Stomach (tissue), 9 donors: ENCODE measurements around the gene CTAG1B. TPM values are rescaled to one million over a fixed set of nuclear protein-coding genes. Genes with fewer than 3 reads are reported as not detected.
"Not testable (repeated sequence)": the region's sequence is repeated elsewhere in the genome, so short reads cannot be mapped to it uniquely, and the experiment has no call there.

Experiments
- DNase-seq, 2 donors: peaks; one replicate each; pipeline versions ENCODE4 v3.0.0 to v3.0.0-alpha.2; 2013 to 2019
- H3K27ac ChIP-seq, 5 donors: fragments of 200-600 bp in 4 of 5; sonication (generic) in 4 of 5; one replicate each; pipeline ENCODE4 v1.5.1; 2013 to 2019; ENCODE audit warnings: mild to moderate bottlenecking in 1 of 5, moderate library complexity in 1 of 5
- H3K27me3 ChIP-seq, 3 donors: fragments of 200-600 bp; sonication (generic); one replicate each; pipeline ENCODE4 v1.5.1; 2017 to 2019; ENCODE audit warnings: mixed run types in 1 of 3
- H3K36me3 ChIP-seq, 4 donors: fragments of 200-600 bp; sonication (generic); 1 replicate in 3 of 4; 2 replicates in 1 of 4; pipeline ENCODE4 v1.5.1; 2016 to 2019
- H3K4me1 ChIP-seq, 4 donors: fragments of 200-600 bp; sonication (generic); one replicate each; pipeline ENCODE4 v1.5.1; 2016 to 2019
- H3K4me3 ChIP-seq, 4 donors: fragments of 200-600 bp; sonication (generic) in 3 of 4; one replicate each; pipeline ENCODE4 v1.5.1; 2016 to 2019; ENCODE audit warnings: mild to moderate bottlenecking in 1 of 4
- H3K9me3 ChIP-seq, 4 donors: fragments of 200-600 bp; sonication (generic); one replicate each; pipeline ENCODE4 v1.5.1; 2016 to 2019
- CTCF ChIP-seq, 7 experiments: fragments of 450-650 bp in 4 of 7; fragments of 200-600 bp in 3 of 7; sonication (generic) in 3 of 7; IDR thresholded peaks; one replicate each; pipeline ENCODE4 v1.5.1; 2016 to 2019; ENCODE audit warnings: antibody characterized with exemption in 7 of 7, control low read depth in 2 of 7, mild to moderate bottlenecking in 1 of 7
- EP300 ChIP-seq: sonication (generic); formaldehyde crosslinking; IDR thresholded peaks from one replicate; pipeline ENCODE4 v1.6.1; 2017; ENCODE audit warnings: antibody characterized with exemption
- POLR2A ChIP-seq, 4 donors: fragments of 450-650 bp; IDR thresholded peaks; one replicate each; pipeline ENCODE4 v1.6.1; 2016; ENCODE audit warnings: antibody characterized with exemption in 4 of 4, control low read depth in 2 of 4, mild to moderate bottlenecking in 1 of 4, moderate library complexity in 1 of 4
- POLR2AphosphoS5 ChIP-seq, 3 donors: sonication (generic); formaldehyde crosslinking; IDR thresholded peaks; one replicate each; pipeline ENCODE4 v1.6.1; 2016; ENCODE audit warnings: antibody characterized with exemption in 3 of 3
- WGBS, 5 donors: extraction: QIAGEN DNeasy Blood & Tissue Kit in 3 of 5; methylation state at CpG; one replicate each; pipeline versions ENCODE4 v1.1.5 to v1.1.7; 2013 to 2018; 5-methylcytosine and 5-hydroxymethylcytosine counted together
- intact Hi-C: fragments of 100-400 bp; cut with DNase I; formaldehyde crosslinking; loops from one replicate; pipeline ENCODE4 v1.15.1; 2023; ENCODE audit warnings: low total_unique reads
- polyA plus RNA-seq, 3 donors: library from polyadenylated mRNA; stranded (reverse); fragments of 200-250 nt; gene quantifications; one replicate each; pipeline ENCODE4 v1.2.3, GENCODE V29; 2013
- total RNA-seq, 5 donors: library from RNA; depleted of rRNA; stranded (reverse); fragments of >200 nt; gene quantifications; one replicate each; pipeline versions ENCODE4 v1.1.0 to v1.2.3, GENCODE V29; 2014 to 2016
- donor health status: healthy with polysubstance abuse.
- donor health status: Bipolar disorder and iron deficiency.
- donor health status: healthy.

Gene CTAG1B
- total and polyA plus RNA-seq, 8 donors, result not detected

GRCh38 chrX:154650221-154650510 is 31.1 kb upstream of the CTAG1B start:
- no peak overlapping the region for H3K27ac ChIP-seq
- TF ChIP-seq EP300, result no peak
- TF ChIP-seq POLR2AphosphoS5 (IDR thresholded peaks at IDR 0.05), result no peak
- TF ChIP-seq CTCF (IDR thresholded peaks at IDR 0.05), result no peak
- TF ChIP-seq POLR2A (IDR thresholded peaks at IDR 0.05), result no peak

GRCh38 chrX:154649503-154650220 is 30.6 kb upstream of the CTAG1B start:
- H3K27ac ChIP-seq, result no peak overlapping the region
- no peaks in the 10 kb centered on the region for H3K4me1 ChIP-seq
- intact Hi-C loops, result no loop called here
- peaks cover 0 to 7% (median 0%) of the 10 kb centered on the region in 3 donors for H3K27me3 ChIP-seq
- H3K36me3 ChIP-seq, result no peaks in the 10 kb centered on the region
- no peak for DNase-seq
- WGBS, 5 donors, result 66 to 80% (median 74%) methylated on average over 7 to 23 of the region's 23 CpGs
- peaks cover 0 to 9% (median 0%) of the 10 kb centered on the region in 4 donors for H3K9me3 ChIP-seq
- no peak for TF ChIP-seq EP300
- no peak for TF ChIP-seq CTCF (IDR thresholded peaks at IDR 0.05)
- no peak for TF ChIP-seq POLR2AphosphoS5 (IDR thresholded peaks at IDR 0.05)
- no peak for TF ChIP-seq POLR2A (IDR thresholded peaks at IDR 0.05)
- H3K4me3 ChIP-seq, result no peak overlapping the region

More at GRCh38 chrX:154650221-154650510, 31.1 kb upstream of the CTAG1B start:
- H3K4me3 ChIP-seq, result no peak overlapping the region
- intact Hi-C loops, result no loop called here
- 38 to 71% (median 56%) methylated on average over 5 to 13 of the region's 13 CpGs for WGBS, 5 donors
- peaks cover 0 to 9% (median 0%) of the 10 kb centered on the region in 4 donors for H3K9me3 ChIP-seq
- H3K27me3 ChIP-seq, result peaks cover 0 to 7% (median 0%) of the 10 kb centered on the region in 3 donors
- H3K4me1 ChIP-seq, result no peaks in the 10 kb centered on the region
- H3K36me3 ChIP-seq, result no peaks in the 10 kb centered on the region
- no peak for DNase-seq

GRCh38 chrX:154648931-154649330 is 29.8 kb upstream of the CTAG1B start:
- TF ChIP-seq CTCF (IDR thresholded peaks at IDR 0.05) (no peak), POLR2A (IDR thresholded peaks at IDR 0.05) (no peak), POLR2AphosphoS5 (IDR thresholded peaks at IDR 0.05) (no peak), EP300 (no peak)
- DNase-seq, result no peak
- Histone ChIP-seq H3K9me3 (peaks cover 0 to 9% (median 0%) of the 10 kb centered on the region in 4 donors), H3K27ac (no peak overlapping the region), H3K4me3 (no peak overlapping the region), H3K36me3 (no peaks in the 10 kb centered on the region), H3K4me1 (no peaks in the 10 kb centered on the region), H3K27me3 (peaks cover 0 to 7% (median 0%) of the 10 kb centered on the region in 3 donors)
- intact Hi-C loops, result no loop called here
- WGBS, 5 donors, result 80 to 86% (median 83%) methylated on average over 10 to 15 of the region's 15 CpGs

- intact Hi-C loops, H3K4me1 ChIP-seq, DNase-seq, H3K9me3 ChIP-seq, H3K36me3 ChIP-seq, H3K27ac ChIP-seq, H3K4me3 ChIP-seq, H3K27me3 ChIP-seq: not testable (repeated sequence)
- no CpG with 5 or more reads among the region's 24 CpGs for WGBS, 5 donors
These were observed 26.8 kb upstream of the CTAG1B start for GRCh38 chrX:154645745-154646378.

- intact Hi-C loops, H3K36me3 ChIP-seq, H3K27ac ChIP-seq, DNase-seq, H3K27me3 ChIP-seq, H3K9me3 ChIP-seq, H3K4me1 ChIP-seq, H3K4me3 ChIP-seq: not testable (repeated sequence)
- WGBS, 5 donors, result 40% methylated on average over 1 of the region's 31 CpGs; no CpG with 5 or more reads in 4 of the 5 donors
These were observed 24.6 kb upstream of the CTAG1B start for GRCh38 chrX:154643708-154644107.

GRCh38 chrX:154641740-154642139 is 22.7 kb upstream of the CTAG1B start:
- no CpG with 5 or more reads among the region's 10 CpGs for WGBS, 5 donors

GRCh38 chrX:154633661-154634060 is 14.6 kb upstream of the CTAG1B start:
- intact Hi-C loops, result not testable (repeated sequence)

More at GRCh38 chrX:154641740-154642139, 22.7 kb upstream of the CTAG1B start:
- H3K4me1 ChIP-seq, H3K4me3 ChIP-seq, intact Hi-C loops, DNase-seq, H3K36me3 ChIP-seq, H3K9me3 ChIP-seq, H3K27ac ChIP-seq, H3K27me3 ChIP-seq: not testable (repeated sequence)

GRCh38 chrX:154630949-154631348 is 11.9 kb upstream of the CTAG1B start:
- no CpG with 5 or more reads among the region's 11 CpGs for WGBS, 5 donors
- H3K9me3 ChIP-seq, H3K27ac ChIP-seq, intact Hi-C loops, H3K4me1 ChIP-seq, H3K4me3 ChIP-seq, H3K27me3 ChIP-seq, DNase-seq, H3K36me3 ChIP-seq: not testable (repeated sequence)

More at GRCh38 chrX:154633661-154634060, 14.6 kb upstream of the CTAG1B start:
- H3K27ac ChIP-seq, H3K27me3 ChIP-seq, DNase-seq, H3K4me1 ChIP-seq, H3K4me3 ChIP-seq, H3K36me3 ChIP-seq, H3K9me3 ChIP-seq: not testable (repeated sequence)
- WGBS, 5 donors, result no CpG with 5 or more reads among the region's 11 CpGs
